ENCODE measurements around the gene PTPRJ.

Gene PTPRJ

DNA sequence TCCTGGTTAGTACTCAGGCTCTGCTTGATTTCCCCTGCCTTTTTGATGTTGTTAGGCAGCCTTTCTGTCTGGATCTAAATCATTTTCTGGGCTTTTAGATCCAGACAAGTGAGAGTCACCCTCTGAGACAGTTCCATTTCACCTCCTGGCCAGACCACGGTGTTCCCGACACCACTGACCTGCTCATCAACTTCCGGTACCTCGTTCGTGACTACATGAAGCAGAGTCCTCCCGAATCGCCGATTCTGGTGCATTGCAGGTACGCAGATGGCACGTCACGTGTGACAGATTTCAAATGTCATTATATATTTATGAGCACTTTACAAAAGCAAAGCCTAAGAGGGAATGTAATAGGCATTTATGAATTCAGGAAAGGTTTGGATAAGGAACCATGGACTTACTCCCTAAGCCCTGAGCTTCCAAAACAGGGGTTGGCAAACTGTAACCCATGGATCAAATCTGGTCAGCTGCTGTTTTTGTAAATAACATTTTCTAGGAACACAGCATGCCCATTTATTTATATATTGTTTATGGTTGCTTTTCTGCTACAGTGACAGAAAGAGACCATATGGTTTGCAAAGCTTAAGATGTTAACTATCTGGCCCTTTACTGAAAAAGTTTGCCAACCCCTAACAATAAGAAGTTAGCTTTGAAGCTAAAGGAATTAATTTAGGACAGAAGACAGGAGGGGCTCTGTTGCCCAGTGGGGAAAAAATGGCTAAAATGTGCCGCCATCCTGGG lies 183.2 kb downstream of the PTPRJ start:
- Mint-ChIP-seq H3K4me1 (peaks cover 2% of the 10 kb centered on the region), H3K27ac (no peak overlapping the region), H3K36me3 (peaks cover 36% of the 10 kb centered on the region), H3K27me3 (no peaks in the 10 kb centered on the region), H3K4me3 (no peak overlapping the region), H3K9me3 (no peaks in the 10 kb centered on the region)
- no peak for DNase-seq (ENCODE audit: low spot score in 2 of 2)
- no peak for ATAC-seq (ENCODE audit: low read depth)

DNA sequence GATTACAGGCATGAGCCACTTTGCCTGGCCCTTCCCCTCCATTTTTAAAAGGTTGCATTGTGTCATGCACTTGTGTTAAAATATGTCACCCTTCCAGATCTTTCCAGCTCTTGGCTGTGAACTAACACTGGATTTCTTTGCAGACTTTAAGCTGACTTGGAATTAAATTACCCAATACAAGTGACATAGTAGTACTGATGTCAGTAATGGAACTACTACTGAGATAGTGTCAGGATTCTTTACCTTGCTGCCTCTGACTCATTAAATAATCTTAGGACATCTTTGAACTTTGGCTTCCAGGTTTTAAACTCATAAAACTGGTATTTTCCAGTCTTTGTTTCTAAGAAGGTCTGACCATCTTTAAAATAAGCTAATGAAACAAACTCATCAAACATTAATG lies 184.5 kb downstream of the PTPRJ start:
- Mint-ChIP-seq H3K36me3 (peaks cover 37% of the 10 kb centered on the region), H3K4me1 (peaks cover 4% of the 10 kb centered on the region), H3K27me3 (no peaks in the 10 kb centered on the region), H3K9me3 (no peaks in the 10 kb centered on the region), H3K27ac (no peak overlapping the region), H3K4me3 (no peak overlapping the region)
- no peak for DNase-seq (ENCODE audit: low spot score in 2 of 2)
- ATAC-seq (ENCODE audit: low read depth): no peak

DNA sequence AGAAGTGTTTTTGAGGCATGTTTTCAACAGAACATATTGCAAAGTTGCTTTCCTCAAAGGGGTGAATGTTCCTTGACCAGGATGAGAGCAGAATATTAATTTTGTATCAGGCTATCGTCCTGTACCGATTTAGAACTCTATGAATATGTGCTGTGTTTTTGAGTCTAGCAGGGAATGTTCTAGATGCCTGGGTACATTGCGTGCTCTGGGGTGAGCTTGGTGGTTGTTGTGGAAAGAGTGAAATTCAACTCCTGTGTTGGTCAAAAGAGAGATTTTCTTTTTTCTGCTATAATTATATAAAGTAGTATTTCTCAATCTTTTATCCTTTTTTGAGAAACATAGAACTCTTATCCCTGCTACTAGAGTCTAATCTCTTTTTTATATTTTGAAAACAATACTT lies 185.1 kb downstream of the PTPRJ start:
- ATAC-seq (ENCODE audit: low read depth): no peak

DNA sequence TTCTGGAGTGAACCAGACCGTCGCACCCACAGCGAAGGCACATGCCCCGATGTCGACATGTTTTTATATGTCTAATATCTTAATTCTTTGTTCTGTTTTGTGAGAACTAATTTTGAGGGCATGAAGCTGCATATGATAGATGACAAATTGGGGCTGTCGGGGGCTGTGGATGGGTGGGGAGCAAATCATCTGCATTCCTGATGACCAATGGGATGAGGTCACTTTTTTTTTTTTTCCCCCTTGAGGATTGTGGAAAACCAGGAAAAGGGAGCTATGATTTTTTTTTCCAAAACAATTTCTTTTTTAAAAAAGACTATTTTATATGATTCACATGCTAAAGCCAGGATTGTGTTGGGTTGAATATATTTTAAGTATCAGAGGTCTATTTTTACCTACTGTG lies 187.0 kb downstream of the PTPRJ start:
- no peaks in the 10 kb centered on the region for H3K27me3 Mint-ChIP-seq
- H3K9me3 Mint-ChIP-seq: no peaks in the 10 kb centered on the region
- no peak for DNase-seq (ENCODE audit: low spot score in 2 of 2)

More for the DNA sequence above, 185.1 kb downstream of the PTPRJ start:
- Mint-ChIP-seq H3K27ac (no peak overlapping the region), H3K9me3 (no peaks in the 10 kb centered on the region), H3K4me3 (no peak overlapping the region), H3K36me3 (peaks cover 37% of the 10 kb centered on the region), H3K27me3 (no peaks in the 10 kb centered on the region), H3K4me1 (peaks cover 5% of the 10 kb centered on the region)
- no peak for DNase-seq (ENCODE audit: low spot score in 2 of 2)

DNA sequence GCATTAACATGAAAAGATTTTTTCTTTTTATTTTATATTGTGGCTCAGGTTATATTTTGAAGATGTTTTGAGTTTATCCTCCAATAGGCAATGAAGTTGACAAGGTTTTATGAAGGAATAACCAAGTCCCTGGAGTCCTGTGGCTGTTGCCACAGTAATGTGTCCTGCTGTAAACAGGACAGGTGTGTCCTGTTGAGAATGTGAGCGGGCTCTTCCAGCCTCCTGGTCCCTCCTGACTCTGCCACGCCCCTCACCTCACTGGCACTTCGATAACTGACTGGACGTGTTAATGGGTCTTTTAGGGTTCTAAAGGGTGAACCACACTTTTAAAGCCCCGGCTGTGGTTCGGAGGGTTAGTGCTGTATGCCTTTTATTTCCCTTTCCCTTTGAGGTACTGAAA lies 188.5 kb downstream of the PTPRJ start:
- no peaks in the 10 kb centered on the region for H3K9me3 Mint-ChIP-seq
- DNase-seq (ENCODE audit: low spot score in 2 of 2) (no peak), ATAC-seq (ENCODE audit: low read depth) (no peak)
- no peaks in the 10 kb centered on the region for H3K27me3 Mint-ChIP-seq
- no peak overlapping the region for H3K27ac Mint-ChIP-seq
- H3K36me3 Mint-ChIP-seq: peaks cover 28% of the 10 kb centered on the region
- no peak overlapping the region for H3K4me3 Mint-ChIP-seq
- peaks cover 9% of the 10 kb centered on the region for H3K4me1 Mint-ChIP-seq

More for the DNA sequence above, 187.0 kb downstream of the PTPRJ start:
- Mint-ChIP-seq H3K36me3 (peaks cover 34% of the 10 kb centered on the region), H3K4me3 (no peak overlapping the region), H3K4me1 (peaks cover 9% of the 10 kb centered on the region), H3K27ac (no peak overlapping the region)
- ATAC-seq (ENCODE audit: low read depth): no peak

DNA sequence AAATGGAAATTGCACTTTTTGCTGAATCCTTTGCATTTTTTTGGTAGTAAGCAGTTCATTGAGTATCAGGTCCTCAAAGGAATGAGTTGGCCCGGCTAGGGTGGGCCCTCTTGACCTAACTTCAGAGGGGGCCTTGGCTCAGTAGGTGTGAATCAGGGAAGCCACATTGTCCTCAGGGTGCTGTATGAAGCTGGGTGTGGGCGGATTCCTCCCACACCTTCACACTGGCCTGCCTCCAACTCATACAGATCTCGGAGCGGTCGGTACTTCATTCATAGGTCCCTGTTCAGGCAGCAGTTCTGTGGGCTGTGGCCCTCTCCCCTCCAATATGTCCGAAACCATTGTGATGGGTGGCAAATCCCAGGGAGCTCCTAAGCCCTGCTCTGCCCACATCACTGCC lies 188.9 kb downstream of the PTPRJ start:
- Mint-ChIP-seq H3K27me3 (no peaks in the 10 kb centered on the region), H3K27ac (no peak overlapping the region), H3K4me1 (peaks cover 9% of the 10 kb centered on the region), H3K36me3 (peaks cover 24% of the 10 kb centered on the region), H3K4me3 (no peak overlapping the region), H3K9me3 (no peaks in the 10 kb centered on the region)
- ATAC-seq (ENCODE audit: low read depth) (no peak), DNase-seq (ENCODE audit: low spot score in 2 of 2) (no peak)

DNA sequence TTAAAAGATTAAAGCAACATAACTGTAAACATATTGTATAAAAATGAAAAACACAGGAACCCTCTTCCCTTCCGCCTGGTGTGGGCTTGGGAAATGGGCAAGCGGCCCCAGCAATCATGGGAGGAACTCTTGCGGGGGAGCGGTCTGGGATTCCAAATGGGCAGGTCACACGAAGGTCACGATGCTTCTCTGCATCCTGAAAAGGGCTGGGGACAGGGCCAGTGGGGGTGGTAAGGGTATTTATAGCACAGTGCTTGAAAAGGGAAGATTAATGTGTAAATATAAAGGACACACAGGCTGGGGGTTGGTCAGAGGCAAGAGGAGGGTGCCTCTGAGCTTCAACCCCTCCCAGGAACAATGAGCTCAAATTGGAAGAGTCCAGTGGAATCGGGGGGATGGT lies 189.4 kb downstream of the PTPRJ start:
- ATAC-seq (ENCODE audit: low read depth): no peak
- H3K27ac Mint-ChIP-seq: no peak overlapping the region
- H3K4me3 Mint-ChIP-seq: no peak overlapping the region
- no peaks in the 10 kb centered on the region for H3K9me3 Mint-ChIP-seq
- DNase-seq (ENCODE audit: low spot score in 2 of 2): no peak
- no peaks in the 10 kb centered on the region for H3K27me3 Mint-ChIP-seq
- H3K4me1 Mint-ChIP-seq: peaks cover 9% of the 10 kb centered on the region
- peaks cover 23% of the 10 kb centered on the region for H3K36me3 Mint-ChIP-seq

DNA sequence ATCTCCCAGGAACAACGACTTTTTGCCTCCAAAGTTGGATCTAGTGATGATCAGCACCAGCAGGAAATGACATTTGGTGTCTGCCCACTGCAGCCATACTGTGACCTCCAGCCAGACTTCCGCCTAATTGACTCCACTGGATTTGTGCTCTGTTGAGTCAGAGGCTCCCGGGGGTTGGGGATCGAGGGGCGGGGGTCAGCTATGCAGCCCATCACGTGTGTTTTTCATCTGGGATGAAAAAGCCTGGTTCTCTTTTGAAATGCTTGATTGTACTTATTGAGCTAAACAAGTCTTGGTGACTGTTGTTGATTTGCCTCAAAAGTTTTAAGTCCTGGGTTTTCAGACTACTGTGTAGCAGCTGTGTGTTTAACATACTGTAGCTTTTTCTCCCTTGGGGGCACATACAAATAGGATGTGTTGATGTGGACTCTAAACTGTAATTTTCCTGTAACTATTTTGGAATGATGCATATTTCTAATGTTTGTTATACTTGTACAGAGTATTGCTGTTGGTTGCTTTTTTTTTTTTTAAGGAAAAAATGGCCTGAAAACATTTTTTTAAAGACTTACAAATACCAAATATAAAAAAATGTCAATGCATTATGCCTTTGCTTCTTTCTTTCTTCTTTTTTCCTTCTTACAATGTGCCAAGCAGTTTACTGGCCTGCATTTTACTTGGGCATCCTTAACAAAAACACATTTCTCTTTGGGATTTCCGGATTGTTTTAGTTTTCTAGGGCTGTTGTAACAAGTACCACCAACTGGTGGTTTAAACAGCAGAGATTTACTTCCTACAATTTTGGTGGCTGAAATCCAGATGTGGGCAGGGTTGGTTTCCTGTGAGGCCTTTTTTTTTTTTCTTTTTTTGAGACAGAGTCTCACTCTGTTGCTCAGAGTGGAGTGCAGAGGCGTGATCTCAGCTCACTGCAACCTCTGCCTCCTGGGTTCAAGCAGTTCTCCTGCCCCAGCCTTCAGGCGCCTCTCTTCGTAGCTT lies 190.2 kb downstream of the PTPRJ start:
- Mint-ChIP-seq H3K27ac (peak overlapping the region; percentile 60), H3K9me3 (no peaks in the 10 kb centered on the region), H3K4me1 (peaks cover 9% of the 10 kb centered on the region), H3K36me3 (peaks cover 16% of the 10 kb centered on the region), H3K27me3 (no peaks in the 10 kb centered on the region), H3K4me3 (no peak overlapping the region)
- DNase-seq (ENCODE audit: low spot score in 2 of 2) (no peak), ATAC-seq (ENCODE audit: low read depth) (peak; percentile 45)

DNA sequence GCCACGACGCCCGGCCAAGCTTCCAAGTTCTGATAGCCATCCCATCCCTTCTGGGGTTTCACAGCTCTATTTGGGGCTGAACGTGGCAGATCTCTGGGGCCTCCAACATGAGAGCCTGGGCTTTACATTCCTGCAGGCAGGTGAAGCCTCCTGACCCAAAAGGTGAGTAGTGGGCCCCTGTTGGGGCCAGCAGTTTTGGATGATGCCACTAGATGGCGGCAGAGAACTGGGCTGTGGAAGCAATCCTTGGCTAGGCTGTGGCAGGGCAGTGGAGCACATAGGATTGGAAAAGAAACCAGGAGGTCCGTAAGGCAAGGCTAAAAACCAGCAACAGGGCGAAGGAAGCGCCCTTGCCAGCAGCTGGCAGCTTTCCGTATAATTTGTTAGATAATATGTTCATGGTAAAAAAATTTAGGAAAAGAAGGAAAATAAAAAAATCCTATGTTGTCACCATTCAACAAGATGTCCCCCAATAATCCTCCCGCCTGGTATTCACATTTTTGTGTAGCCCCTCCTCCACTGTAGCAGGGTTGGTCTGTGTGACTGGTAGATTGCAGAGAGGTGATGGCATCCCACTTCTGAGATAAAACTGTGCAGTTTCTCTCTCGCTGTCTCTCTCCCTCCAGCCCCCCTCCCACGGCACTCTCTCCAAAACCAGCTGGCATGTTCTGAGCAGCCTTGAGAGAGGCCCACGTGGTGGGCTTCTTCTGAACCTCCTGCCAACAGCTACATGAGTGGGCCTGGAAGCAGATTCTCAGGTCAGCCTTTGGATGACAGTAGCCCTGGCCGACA lies 192.7 kb downstream of the PTPRJ start:
- Mint-ChIP-seq H3K9me3 (no peaks in the 10 kb centered on the region), H3K27ac (no peak overlapping the region), H3K36me3 (peaks cover 6% of the 10 kb centered on the region), H3K27me3 (no peaks in the 10 kb centered on the region), H3K4me3 (no peak overlapping the region), H3K4me1 (peaks cover 9% of the 10 kb centered on the region)
- DNase-seq (ENCODE audit: low spot score in 2 of 2) (peak; percentile 41 to 62), ATAC-seq (ENCODE audit: low read depth) (peak; percentile 67)

DNA sequence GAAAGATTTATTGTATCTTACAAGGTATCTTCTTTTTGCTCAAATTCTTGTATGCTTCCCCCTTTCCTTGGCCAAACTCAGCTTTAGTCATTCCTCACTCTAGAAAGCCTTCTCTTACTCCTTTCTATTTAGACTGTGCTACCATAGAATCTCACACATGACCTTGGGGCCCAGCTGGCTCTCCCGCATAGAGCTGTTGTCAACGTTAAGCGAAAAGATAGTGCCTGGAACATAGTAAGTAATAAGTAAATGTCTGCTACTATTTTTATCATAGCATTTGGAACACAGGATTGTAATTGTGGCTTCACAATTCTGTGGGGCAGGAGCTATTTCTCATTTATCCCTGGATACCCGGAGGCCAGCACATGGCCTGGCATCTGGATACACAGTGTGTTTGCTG lies 197.3 kb downstream of the PTPRJ start:
- no peaks in the 10 kb centered on the region for H3K36me3 Mint-ChIP-seq
- H3K9me3 Mint-ChIP-seq: no peaks in the 10 kb centered on the region
- H3K27me3 Mint-ChIP-seq: peaks cover 2% of the 10 kb centered on the region
- DNase-seq (ENCODE audit: low spot score in 2 of 2) (no peak), ATAC-seq (ENCODE audit: low read depth) (no peak)
- H3K4me3 Mint-ChIP-seq: no peak overlapping the region
- H3K27ac Mint-ChIP-seq: no peak overlapping the region
- no peaks in the 10 kb centered on the region for H3K4me1 Mint-ChIP-seq

DNA sequence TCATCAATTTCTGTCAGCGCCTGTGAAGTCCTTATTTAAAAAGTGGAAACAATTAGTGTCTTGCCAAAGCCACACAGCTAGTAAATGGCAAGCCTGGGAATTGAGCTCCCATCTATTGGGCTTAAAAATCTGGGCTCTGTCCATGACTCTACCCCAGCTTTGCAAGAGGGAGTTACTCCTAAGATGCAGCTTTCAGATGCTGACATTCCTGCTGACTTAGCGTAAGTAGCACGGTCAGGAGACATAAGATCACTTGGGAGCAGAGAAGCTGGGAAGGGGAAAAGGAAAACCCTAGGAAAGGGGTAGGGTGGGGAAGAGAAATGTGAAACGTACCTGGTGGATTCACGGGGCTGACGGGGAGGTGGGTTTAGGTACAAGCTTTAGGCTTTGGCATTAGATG lies 200.3 kb downstream of the PTPRJ start:
- no peak for DNase-seq (ENCODE audit: low spot score in 2 of 2)
- H3K4me1 Mint-ChIP-seq: no peaks in the 10 kb centered on the region
- no peak for ATAC-seq (ENCODE audit: low read depth)
- H3K27ac Mint-ChIP-seq: no peak overlapping the region
- no peaks in the 10 kb centered on the region for H3K36me3 Mint-ChIP-seq
- no peak overlapping the region for H3K4me3 Mint-ChIP-seq
- H3K27me3 Mint-ChIP-seq: peaks cover 2% of the 10 kb centered on the region
- no peaks in the 10 kb centered on the region for H3K9me3 Mint-ChIP-seq

DNA sequence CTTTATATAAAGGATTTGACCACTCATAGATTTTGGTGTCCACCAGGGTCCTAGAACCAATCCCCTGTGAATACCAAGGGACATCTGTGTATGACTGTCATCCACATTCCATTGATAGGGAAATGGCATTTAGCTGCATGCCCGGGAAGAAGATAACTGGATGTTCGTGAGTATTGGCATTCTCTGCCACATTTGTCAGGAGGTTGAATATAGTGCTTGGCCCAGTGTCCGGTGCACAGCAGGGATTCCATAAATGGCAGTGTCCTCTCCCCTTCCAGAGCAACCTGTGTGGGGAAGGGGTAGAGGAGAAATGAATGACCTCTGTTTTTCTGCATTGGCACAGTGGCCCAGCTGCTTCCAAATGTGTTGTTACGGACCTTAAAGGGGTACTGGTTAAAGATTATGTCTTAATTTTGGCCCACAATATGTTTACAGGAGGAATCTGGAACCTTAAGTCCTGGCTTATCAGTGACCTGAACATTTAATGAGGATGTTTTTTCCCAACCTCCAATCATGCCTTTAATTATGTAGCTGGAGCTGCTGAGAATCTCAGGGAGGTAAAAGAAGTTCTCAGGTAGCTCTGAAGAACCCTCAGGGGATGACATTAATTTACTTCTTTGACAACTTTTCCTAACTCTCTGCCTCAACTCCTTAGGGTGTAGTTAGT lies 202.6 kb downstream of the PTPRJ start:
- ATAC-seq (ENCODE audit: low read depth): no peak
- Mint-ChIP-seq H3K27ac (no peak overlapping the region), H3K36me3 (no peaks in the 10 kb centered on the region), H3K9me3 (no peaks in the 10 kb centered on the region), H3K4me1 (no peaks in the 10 kb centered on the region), H3K27me3 (peaks cover 2% of the 10 kb centered on the region), H3K4me3 (no peak overlapping the region)
- no peak for DNase-seq (ENCODE audit: low spot score in 2 of 2)

DNA sequence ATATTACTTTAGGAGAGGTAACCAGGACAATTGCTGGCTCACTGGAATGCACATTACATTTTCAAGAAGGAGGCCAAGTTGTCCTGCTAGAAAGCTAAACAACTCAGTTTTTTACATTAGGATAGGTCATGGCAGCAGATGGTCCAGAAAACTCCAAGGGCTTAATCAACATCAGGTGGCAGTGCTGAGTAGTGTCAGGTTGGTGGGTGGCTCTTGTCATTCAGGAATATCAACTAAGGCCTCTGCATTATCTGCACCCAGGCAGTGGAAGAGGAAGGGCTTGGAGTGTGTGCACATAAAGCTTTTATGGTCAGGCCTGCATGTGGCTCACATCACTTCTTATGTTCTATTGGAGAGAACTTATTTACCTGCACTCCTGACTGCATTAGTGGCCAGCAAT lies 204.1 kb downstream of the PTPRJ start:
- no peaks in the 10 kb centered on the region for H3K36me3 Mint-ChIP-seq
- H3K4me3 Mint-ChIP-seq: no peak overlapping the region

More for the DNA sequence above, 204.1 kb downstream of the PTPRJ start:
- Mint-ChIP-seq H3K9me3 (no peaks in the 10 kb centered on the region), H3K27ac (no peak overlapping the region), H3K4me1 (no peaks in the 10 kb centered on the region), H3K27me3 (no peaks in the 10 kb centered on the region)
- no peak for ATAC-seq (ENCODE audit: low read depth)
- no peak for DNase-seq (ENCODE audit: low spot score in 2 of 2)
